ENCODE results near the gene HACL1. TPM values are rescaled to one million over a fixed set of nuclear protein-coding genes. Genes with fewer than 3 reads are reported as not detected.

Gene HACL1
- total and polyA plus RNA-seq, 10 of the 15 experiments (the other 5 are each of a cell fraction or from before 2014, with no cell fraction given) = 19.4 to 48.7 (median 30.1) TPM

DNA sequence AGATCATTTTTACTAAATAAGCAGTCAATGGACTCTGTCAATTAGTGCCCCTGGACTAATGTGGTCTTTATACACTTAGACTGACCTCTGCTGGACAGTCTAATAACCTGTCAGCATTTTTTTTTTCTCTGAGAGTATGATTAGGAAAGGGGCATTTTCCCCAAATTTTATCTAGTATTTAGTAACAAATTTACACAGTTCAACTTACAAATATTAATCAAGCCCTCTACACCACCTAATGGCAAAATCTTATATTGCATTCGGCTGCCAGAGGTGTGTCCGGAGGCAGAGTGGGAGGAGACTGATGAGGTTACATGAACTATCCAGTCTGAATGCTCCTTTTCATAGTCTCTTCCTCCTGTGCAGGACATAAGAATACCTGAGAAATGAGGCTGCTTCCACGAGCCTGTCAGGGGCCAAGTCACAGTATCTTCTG is 43.8 kb downstream of the HACL1 start (continued):
- no peak for TF ChIP-seq SUZ12 (IDR thresholded peaks at IDR 0.05; ENCODE audit: unreplicated experiment)
- TF ChIP-seq BMI1 (IDR thresholded peaks at IDR 0.05; ENCODE audit: borderline replicate concordance) = no peak
- no peak for TF ChIP-seq BACH1 (IDR thresholded peaks at IDR 0.05; ENCODE audit: borderline replicate concordance)
- 0 out of 2 replicates have a peak, but pooled peaks have one; percentile 4 for TF ChIP-seq ZNF24 (IDR thresholded peaks at IDR 0.05)
- TF ChIP-seq, protein P1, sequence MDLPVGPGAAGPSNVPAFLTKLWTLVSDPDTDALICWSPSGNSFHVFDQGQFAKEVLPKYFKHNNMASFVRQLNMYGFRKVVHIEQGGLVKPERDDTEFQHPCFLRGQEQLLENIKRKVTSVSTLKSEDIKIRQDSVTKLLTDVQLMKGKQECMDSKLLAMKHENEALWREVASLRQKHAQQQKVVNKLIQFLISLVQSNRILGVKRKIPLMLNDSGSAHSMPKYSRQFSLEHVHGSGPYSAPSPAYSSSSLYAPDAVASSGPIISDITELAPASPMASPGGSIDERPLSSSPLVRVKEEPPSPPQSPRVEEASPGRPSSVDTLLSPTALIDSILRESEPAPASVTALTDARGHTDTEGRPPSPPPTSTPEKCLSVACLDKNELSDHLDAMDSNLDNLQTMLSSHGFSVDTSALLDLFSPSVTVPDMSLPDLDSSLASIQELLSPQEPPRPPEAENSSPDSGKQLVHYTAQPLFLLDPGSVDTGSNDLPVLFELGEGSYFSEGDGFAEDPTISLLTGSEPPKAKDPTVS (IDR thresholded peaks at IDR 0.05; ENCODE audit: low read depth, low read length) = no peak
- TF ChIP-seq, protein P2, sequence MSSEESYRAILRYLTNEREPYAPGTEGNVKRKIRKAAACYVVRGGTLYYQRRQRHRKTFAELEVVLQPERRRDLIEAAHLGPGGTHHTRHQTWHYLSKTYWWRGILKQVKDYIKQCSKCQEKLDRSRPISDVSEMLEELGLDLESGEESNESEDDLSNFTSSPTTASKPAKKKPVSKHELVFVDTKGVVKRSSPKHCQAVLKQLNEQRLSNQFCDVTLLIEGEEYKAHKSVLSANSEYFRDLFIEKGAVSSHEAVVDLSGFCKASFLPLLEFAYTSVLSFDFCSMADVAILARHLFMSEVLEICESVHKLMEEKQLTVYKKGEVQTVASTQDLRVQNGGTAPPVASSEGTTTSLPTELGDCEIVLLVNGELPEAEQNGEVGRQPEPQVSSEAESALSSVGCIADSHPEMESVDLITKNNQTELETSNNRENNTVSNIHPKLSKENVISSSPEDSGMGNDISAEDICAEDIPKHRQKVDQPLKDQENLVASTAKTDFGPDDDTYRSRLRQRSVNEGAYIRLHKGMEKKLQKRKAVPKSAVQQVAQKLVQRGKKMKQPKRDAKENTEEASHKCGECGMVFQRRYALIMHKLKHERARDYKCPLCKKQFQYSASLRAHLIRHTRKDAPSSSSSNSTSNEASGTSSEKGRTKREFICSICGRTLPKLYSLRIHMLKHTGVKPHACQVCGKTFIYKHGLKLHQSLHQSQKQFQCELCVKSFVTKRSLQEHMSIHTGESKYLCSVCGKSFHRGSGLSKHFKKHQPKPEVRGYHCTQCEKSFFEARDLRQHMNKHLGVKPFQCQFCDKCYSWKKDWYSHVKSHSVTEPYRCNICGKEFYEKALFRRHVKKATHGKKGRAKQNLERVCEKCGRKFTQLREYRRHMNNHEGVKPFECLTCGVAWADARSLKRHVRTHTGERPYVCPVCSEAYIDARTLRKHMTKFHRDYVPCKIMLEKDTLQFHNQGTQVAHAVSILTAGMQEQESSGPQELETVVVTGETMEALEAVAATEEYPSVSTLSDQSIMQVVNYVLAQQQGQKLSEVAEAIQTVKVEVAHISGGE (CRISPR knock-in tag; IDR thresholded peaks at IDR 0.05) = no peak
- peak; percentile 52 for TF ChIP-seq RAD21 (IDR thresholded peaks at IDR 0.05; ENCODE audit: insufficient read depth, low read depth, low read length)

Data from GM12878 (cell line).